IMR-90 (cell line): ENCODE results near the gene GLIS1. TPM values are rescaled to one million over a fixed set of nuclear protein-coding genes. Genes with fewer than 3 reads are reported as not detected.

ENCODE experiments used
- ATAC-seq: fragments of 200-7000 bp; cut with Tn5 transposase; 2 replicates; pipeline ENCODE4 v1.9.1; 2020; ENCODE audit warnings: low read depth, mild to moderate bottlenecking, moderate library complexity
- BruUV-seq: library from RNA; stranded (reverse); fragments of 400-500 nt; replicated peaks from 2 replicates; lab custom pipeline; 2021; lab: Mats Ljungman, UMichigan
- CTCF ChIA-PET: fragments of 300-600 bp; formaldehyde crosslinking; extraction: SDS; loops from one replicate; lab custom pipeline; 2021; ENCODE audit warnings: antibody characterized with exemption; lab: Yijun Ruan, JAX
- POLR2A ChIA-PET: fragments of 300-600 bp; sonication (Branson Sonifier 250); formaldehyde crosslinking; loops from one replicate; lab custom pipeline; 2022; ENCODE audit warnings: antibody characterized with exemption; ENCODE audit not compliant: unreplicated experiment; lab: Charles Lee
- DNase-seq: peaks from one replicate; pipeline ENCODE4 v3.0.0; 2013
- H2AFZ ChIP-seq: replicated peaks from 2 replicates; pipeline ENCODE3; 2013; ENCODE audit warnings: low read length, mild to moderate bottlenecking; ENCODE audit not compliant: poor library complexity
- H2AK5ac ChIP-seq: 2 replicates; pipeline ENCODE4 v1.6.1; 2013; ENCODE audit warnings: low read depth, low read length, inconsistent platforms
- H2AK9ac ChIP-seq: replicated peaks from 2 replicates; pipeline ENCODE3; 2013; ENCODE audit warnings: mild to moderate bottlenecking, low read depth, low read length, moderate library complexity; ENCODE audit not compliant: poor library complexity
- H2BK120ac ChIP-seq: 2 replicates; pipeline ENCODE4 v1.6.1; 2013; ENCODE audit warnings: low read depth, low read length, inconsistent platforms
- H2BK15ac ChIP-seq: 3 replicates; pipeline ENCODE4 v1.6.1; 2013; ENCODE audit warnings: low read depth, low read length, inconsistent platforms
- H2BK20ac ChIP-seq: 2 replicates; pipeline ENCODE4 v1.6.1; 2013; ENCODE audit warnings: low read depth, mild to moderate bottlenecking, inconsistent platforms, low read length, moderate library complexity
- H2BK5ac ChIP-seq: 2 replicates; pipeline ENCODE4 v1.6.1; 2013; ENCODE audit warnings: mild to moderate bottlenecking, low read depth, low read length, inconsistent platforms; ENCODE audit not compliant: poor library complexity, severe bottlenecking
- H3K14ac ChIP-seq: replicated peaks from 2 replicates; pipeline ENCODE4 v1.6.1; 2013; ENCODE audit warnings: low read depth, low read length, inconsistent platforms
- H3K18ac ChIP-seq: 2 replicates; pipeline ENCODE4 v1.6.1; 2013; ENCODE audit warnings: low read depth, low read length, control low read depth
- H3K23ac ChIP-seq: 2 replicates; pipeline ENCODE4 v1.6.1; 2013; ENCODE audit warnings: low read depth, low read length, inconsistent platforms
- H3K27ac ChIP-seq: 2 replicates; pipeline ENCODE4 v1.5.1; 2013; ENCODE audit warnings: mild to moderate bottlenecking, control low read depth, low read length; ENCODE audit not compliant: insufficient read depth
- H3K27me3 ChIP-seq: 2 replicates; pipeline ENCODE4 v1.6.1; 2013; ENCODE audit warnings: low read length; ENCODE audit not compliant: control insufficient read depth, insufficient read depth
- H3K36me3 ChIP-seq: 2 replicates; pipeline ENCODE4 v1.6.1; 2013; ENCODE audit warnings: low read length, mixed read lengths; ENCODE audit not compliant: control insufficient read depth, insufficient read depth
- H3K4ac ChIP-seq: 2 replicates; pipeline ENCODE4 v1.6.1; 2013; ENCODE audit warnings: low read depth, low read length, inconsistent platforms
- H3K4me1 ChIP-seq: 2 replicates; pipeline ENCODE4 v1.6.1; 2013; ENCODE audit warnings: low read length, mixed read lengths; ENCODE audit not compliant: control insufficient read depth, insufficient read depth
- H3K4me2 ChIP-seq: 2 replicates; pipeline ENCODE4 v1.6.1; 2013; ENCODE audit warnings: low read depth, mild to moderate bottlenecking, control low read depth, low read length, moderate library complexity
- H3K4me3 ChIP-seq: 2 replicates; pipeline ENCODE4 v1.5.1; 2013; ENCODE audit warnings: low read depth, mild to moderate bottlenecking, control low read depth, low read length, moderate library complexity; ENCODE audit not compliant: insufficient read depth
- H3K56ac ChIP-seq: 2 replicates; pipeline ENCODE4 v1.6.1; 2013; ENCODE audit warnings: low read length, inconsistent platforms; ENCODE audit not compliant: insufficient read depth; ENCODE audit errors: extremely low read depth
- H3K79me1 ChIP-seq, 2 experiments: 2 replicates each; pipeline ENCODE4 v1.6.1; 2013; ENCODE audit warnings: low read length in 2 of 2, inconsistent platforms in 1 of 2, low read depth in 1 of 2
- H3K9ac ChIP-seq: 2 replicates; pipeline ENCODE4 v1.6.1; 2013; ENCODE audit warnings: low read depth, low read length, control low read depth
- H3K9me1 ChIP-seq: 2 replicates; pipeline ENCODE4 v1.6.1; 2013; ENCODE audit warnings: low read length, inconsistent platforms; ENCODE audit not compliant: insufficient read depth
- H3K9me3 ChIP-seq: 2 replicates; pipeline ENCODE4 v1.6.1; 2013; ENCODE audit warnings: low read length; ENCODE audit not compliant: control insufficient read depth, insufficient read depth
- H4K20me1 ChIP-seq: 2 replicates; pipeline ENCODE4 v1.6.1; 2013; ENCODE audit warnings: low read length, inconsistent platforms; ENCODE audit not compliant: insufficient read depth
- H4K5ac ChIP-seq: 2 replicates; pipeline ENCODE4 v1.6.1; 2013; ENCODE audit warnings: mild to moderate bottlenecking, low read depth, low read length, control low read depth
- H4K8ac ChIP-seq, 2 experiments: 2 replicates each; pipeline ENCODE4 v1.6.1; 2013; ENCODE audit warnings: low read depth in 2 of 2, low read length in 2 of 2, control low read depth in 1 of 2, inconsistent platforms in 1 of 2
- H4K91ac ChIP-seq: 2 replicates; pipeline ENCODE4 v1.6.1; 2013; ENCODE audit warnings: low read depth, low read length, inconsistent platforms; ENCODE audit not compliant: insufficient read depth
- CEBPB ChIP-seq: IDR thresholded peaks from 2 replicates; pipeline ENCODE4 v1.6.1; 2012; ENCODE audit warnings: low read depth, low read length, improper control_type of control experiment
- CTCF ChIP-seq: conservative IDR thresholded peaks from 2 replicates; pipeline ENCODE4 v1.5.1; 2012; ENCODE audit warnings: mild to moderate bottlenecking, low read depth, low read length, improper control_type of control experiment
- ELK1 ChIP-seq: fragments of 150-350 bp; IDR thresholded peaks from 2 replicates; pipeline ENCODE4 v1.6.1; 2016; ENCODE audit warnings: low read depth, mild to moderate bottlenecking, low read length, moderate library complexity, borderline replicate concordance
- FOS ChIP-seq: fragments of 150-350 bp; IDR thresholded peaks from 2 replicates; pipeline ENCODE4 v1.6.1; 2016; ENCODE audit warnings: low read depth, low read length
- MAFK ChIP-seq: IDR thresholded peaks from 2 replicates; pipeline ENCODE4 v1.6.1; 2012; ENCODE audit warnings: low read depth, low read length, improper control_type of control experiment
- MXI1 ChIP-seq: IDR thresholded peaks from 2 replicates; pipeline ENCODE4 v1.6.1; 2012; ENCODE audit warnings: low read depth, mild to moderate bottlenecking, low read length, moderate library complexity, borderline replicate concordance
- RAD21 ChIP-seq: IDR thresholded peaks from 2 replicates; pipeline ENCODE4 v1.6.1; 2012; ENCODE audit warnings: low read length, improper control_type of control experiment
- RFX5 ChIP-seq: IDR thresholded peaks from 2 replicates; pipeline ENCODE4 v1.8.0; 2012; ENCODE audit warnings: low read depth, mild to moderate bottlenecking, low read length, moderate library complexity
- dilution Hi-C: fragments of 300-500 bp; cut with HindIII; formaldehyde crosslinking; loops from one replicate; pipeline ENCODE4 v1.14.3; 2018; ENCODE audit warnings: low sequenced_read_pairs; ENCODE audit not compliant: unreplicated experiment
- in situ Hi-C: fragments of 300-500 bp; cut with MboI; formaldehyde crosslinking; loops from 3 replicates; pipeline ENCODE4 v1.14.3; 2019; ENCODE audit warnings: low sequenced_read_pairs, inconsistent platforms, mixed read lengths
- intact Hi-C: fragments of 100-400 bp; cut with micrococcal nuclease; formaldehyde crosslinking; loops from 2 replicates; pipeline ENCODE4 v1.10.0; 2022
- polyA plus RNA-seq, 3 experiments: library from polyadenylated mRNA; depleted of rRNA; stranded (reverse); fragments of >200 nt; gene quantifications; 2 replicates each; pipeline ENCODE4 v1.2.3, GENCODE V29; 2012; ENCODE audit warnings: low replicate concordance in 1 of 3
- total RNA-seq: library from RNA; depleted of rRNA; stranded (reverse); fragments of >200 nt; gene quantifications from 2 replicates; pipeline ENCODE4 v1.2.3, GENCODE V29; 2012

GLIS1 gene
- total and polyA plus RNA-seq, 2 of the 4 experiments (the other 2 are of a cell fraction) = 0.18 to 2.3 TPM

DNA sequence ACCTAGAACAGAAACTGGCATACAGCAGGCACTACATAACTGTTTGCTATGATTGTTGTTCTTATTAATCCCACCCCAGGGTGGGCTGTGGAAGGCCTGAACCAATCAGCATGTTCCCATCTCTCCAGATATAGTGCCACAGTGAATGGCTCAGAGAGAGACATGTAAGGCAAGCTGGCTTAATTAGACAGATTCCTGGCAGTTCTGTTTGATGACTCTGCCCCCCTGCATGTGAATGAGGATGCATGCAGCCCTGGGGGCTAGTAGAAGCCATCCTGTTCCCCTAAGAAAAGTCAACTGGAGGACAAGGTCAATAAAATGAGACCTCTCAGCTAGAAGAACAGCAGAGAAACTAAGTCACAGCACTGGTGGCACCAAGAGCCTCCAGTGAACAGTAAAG, 130.3 kb downstream of the GLIS1 start:
- Histone ChIP-seq H3K9ac (no peak overlapping the region), H3K27ac (no peak overlapping the region), H2AK5ac (no peak overlapping the region), H3K4ac (no peak overlapping the region), H3K79me1 (no peaks in the 10 kb centered on the region; a peak in 1 of 4 replicates), H3K9me1 (no peaks in the 10 kb centered on the region; the same call in 1 of the 2 replicates), H4K5ac (no peak overlapping the region), H2BK15ac (no peak overlapping the region), H3K14ac (no peak overlapping the region), H2BK5ac (no peak overlapping the region), H3K36me3 (no peaks in the 10 kb centered on the region), H3K27me3 (no peaks in the 10 kb centered on the region), H3K4me1 (no peaks in the 10 kb centered on the region), H3K4me2 (no peak overlapping the region), H2AFZ (no peak overlapping the region), H4K20me1 (no peaks in the 10 kb centered on the region), H3K23ac (no peak overlapping the region), H3K56ac (no peak overlapping the region), H3K9me3 (peaks cover 10% of the 10 kb centered on the region), H3K4me3 (no peak overlapping the region), H2BK120ac (no peak overlapping the region), H2BK20ac (no peak overlapping the region), H2AK9ac (no peak overlapping the region), H4K91ac (no peak overlapping the region), H4K8ac (no peak overlapping the region), H3K18ac (no peak overlapping the region)
- no TSS peak for BruUV-seq
- CTCF ChIA-PET = no interaction called here
- TF ChIP-seq FOS = no peak
- no peak for TF ChIP-seq RAD21
- no peak for TF ChIP-seq CTCF
- TF ChIP-seq ELK1 = no peak
- TF ChIP-seq CEBPB = no peak
- TF ChIP-seq MAFK = no peak
- no peak for TF ChIP-seq MXI1
- no peak for TF ChIP-seq RFX5
- DNase-seq = no peak
- dilution Hi-C loops = no loop called here
- POLR2A ChIA-PET = no interaction called here
- intact Hi-C loops = no loop called here
- ATAC-seq = no peak
- in situ Hi-C loops = no loop called here
